Measurements from ENCODE around the gene KANK4.
"Not testable (repeated sequence)": the region's sequence is repeated elsewhere in the genome, so short reads cannot be mapped to it uniquely, and the experiment has no call there.

KANK4 gene

DNA sequence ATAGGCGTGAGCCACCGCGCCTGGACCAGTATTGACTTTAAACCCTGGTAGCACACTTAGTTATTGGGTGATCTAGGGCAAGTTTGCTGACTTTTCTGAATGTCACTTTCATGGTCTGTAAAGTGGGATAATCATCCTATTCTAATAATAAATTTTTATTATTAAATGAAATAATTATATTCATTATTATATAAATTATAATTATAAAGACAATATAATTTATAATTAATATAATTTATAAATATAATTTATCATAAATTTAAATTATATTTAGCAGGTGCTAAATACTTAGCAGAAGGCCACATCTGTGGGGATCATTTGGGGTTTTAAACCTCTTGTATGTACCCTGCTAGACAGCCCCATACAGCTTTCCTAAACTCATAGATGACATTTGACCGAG is 59.7 kb downstream of the KANK4 start:
- DNase-seq (ENCODE audit: low read depth, low spot score), result no peak
- H3K9ac ChIP-seq (ENCODE audit: insufficient read length), result no peak overlapping the region
- no peak for TF ChIP-seq FOXP2 (optimal IDR thresholded peaks at IDR 0.05; ENCODE audit: control extremely low read depth, extremely low read length, insufficient read depth)
- TF ChIP-seq EZH2 (IDR thresholded peaks at IDR 0.05), result no peak
- TF ChIP-seq POLR2AphosphoS5 (IDR thresholded peaks at IDR 0.05; ENCODE audit: borderline replicate concordance, low read depth, low read length), result no peak

DNA sequence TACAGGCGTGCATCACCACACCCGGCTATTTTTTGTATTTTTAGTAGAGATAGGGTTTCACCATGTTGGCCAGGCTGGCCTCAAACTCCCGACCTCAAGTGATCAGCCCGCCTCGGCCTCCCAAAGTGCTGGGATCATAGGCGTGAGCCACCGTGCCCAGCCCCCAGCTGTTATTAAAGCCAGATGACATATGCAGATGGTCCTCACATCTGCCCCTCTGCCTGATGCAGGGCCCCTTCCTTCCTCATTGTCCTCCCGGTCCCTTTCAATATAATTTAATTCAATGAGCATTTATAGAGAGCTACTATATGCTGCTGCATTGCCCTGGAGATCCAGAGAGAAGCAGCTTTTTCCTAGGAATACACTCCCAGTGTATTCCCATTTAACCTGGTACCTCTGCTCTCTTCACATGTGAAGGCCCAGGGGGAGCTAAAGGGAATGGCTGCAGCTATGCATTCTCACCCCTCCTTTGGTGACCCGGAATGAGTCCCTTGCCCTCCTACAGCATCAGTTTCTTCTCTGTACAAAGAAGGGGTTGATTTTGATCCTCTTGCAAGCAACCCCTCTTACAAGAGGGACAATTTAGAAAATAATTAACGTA is 69.0 kb downstream of the KANK4 start:
- Histone ChIP-seq H3K36me3 (ENCODE audit: insufficient read depth, low read length) (no peaks in the 10 kb centered on the region), H3K27ac (no peak overlapping the region), H3K9me3 (ENCODE audit: low read depth, low read length) (no peaks in the 10 kb centered on the region), H3K4me3 (no peak overlapping the region), H3K9ac (ENCODE audit: insufficient read length) (no peak overlapping the region)
- no peak for DNase-seq (ENCODE audit: low read depth, low spot score)
- TF ChIP-seq FOXP2 (optimal IDR thresholded peaks at IDR 0.05; ENCODE audit: control extremely low read depth, extremely low read length, insufficient read depth), result no peak
- TF ChIP-seq EZH2 (IDR thresholded peaks at IDR 0.05), result no peak
- no peak for TF ChIP-seq POLR2AphosphoS5 (IDR thresholded peaks at IDR 0.05; ENCODE audit: borderline replicate concordance, low read depth, low read length)

More for the DNA sequence above, 59.7 kb downstream of the KANK4 start:
- Histone ChIP-seq H3K4me3 (no peak overlapping the region), H3K27ac (no peak overlapping the region), H3K36me3 (ENCODE audit: insufficient read depth, low read length) (no peaks in the 10 kb centered on the region), H3K9me3 (ENCODE audit: low read depth, low read length) (no peaks in the 10 kb centered on the region)

DNA sequence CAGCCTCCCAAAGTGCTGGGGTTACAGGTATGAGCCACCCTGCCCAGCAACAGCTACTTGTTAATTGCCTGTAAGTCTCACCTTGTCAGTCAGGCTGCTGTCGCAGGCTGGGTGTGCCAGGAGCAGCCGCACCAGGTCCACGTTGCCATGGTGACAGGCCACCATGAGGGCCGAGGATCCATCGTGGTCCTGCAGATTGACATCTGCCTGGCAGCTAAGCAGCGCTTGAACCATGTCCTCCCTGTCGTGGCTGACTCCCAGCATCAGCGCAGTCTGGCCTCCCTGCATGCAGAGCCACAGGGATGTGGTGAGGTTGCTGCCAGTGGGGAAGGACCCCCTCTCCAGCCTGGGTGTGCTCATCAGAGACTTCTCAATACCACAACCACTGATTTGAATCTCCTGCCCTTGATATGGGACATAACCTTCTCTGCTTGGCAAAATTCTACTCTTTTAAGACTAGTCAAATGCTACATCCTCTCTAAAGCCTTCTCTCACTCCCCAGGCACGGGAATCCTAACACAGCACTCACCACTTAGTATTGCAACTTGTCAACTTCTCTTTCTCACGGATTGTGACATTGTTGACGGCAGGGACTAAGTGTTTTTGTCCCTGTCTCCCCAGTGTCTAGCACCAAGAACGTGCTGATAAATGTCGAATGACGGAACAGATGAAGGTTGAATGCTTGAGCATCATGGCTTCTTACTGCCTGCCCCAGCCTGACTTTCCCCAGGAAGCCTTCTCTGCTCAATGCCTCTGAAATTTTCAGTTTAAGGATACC is 71.7 kb downstream of the KANK4 start:
- Histone ChIP-seq H3K36me3 (ENCODE audit: insufficient read depth, low read length) (no peaks in the 10 kb centered on the region), H3K9ac (ENCODE audit: insufficient read length) (no peak overlapping the region), H3K9me3 (ENCODE audit: low read depth, low read length) (no peaks in the 10 kb centered on the region), H3K27ac (no peak overlapping the region), H3K4me3 (no peak overlapping the region)
- no peak for DNase-seq (ENCODE audit: low read depth, low spot score)
- TF ChIP-seq POLR2AphosphoS5 (IDR thresholded peaks at IDR 0.05; ENCODE audit: borderline replicate concordance, low read depth, low read length), result no peak
- TF ChIP-seq EZH2 (IDR thresholded peaks at IDR 0.05), result no peak
- no peak for TF ChIP-seq FOXP2 (optimal IDR thresholded peaks at IDR 0.05; ENCODE audit: control extremely low read depth, extremely low read length, insufficient read depth)

DNA sequence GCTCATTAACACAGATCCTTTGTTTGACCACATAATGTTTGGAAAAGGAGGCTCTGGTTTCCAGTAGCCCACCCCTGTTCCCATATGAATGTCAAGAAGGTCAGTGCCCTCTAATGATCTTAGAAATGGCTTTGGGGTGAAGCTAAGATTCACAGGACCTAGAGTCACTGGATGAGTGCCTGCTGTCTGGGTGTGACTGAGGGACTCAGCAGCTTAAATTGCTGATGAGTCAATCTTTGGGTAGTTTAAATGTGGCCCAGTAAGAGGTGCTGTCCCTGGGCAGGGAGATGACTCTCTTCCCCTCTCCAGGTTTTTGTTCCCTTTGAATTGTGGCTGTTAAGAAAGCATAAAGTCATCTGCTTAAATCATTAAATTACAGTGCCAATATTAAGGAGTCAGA is 74.0 kb downstream of the KANK4 start:
- H3K9me3 ChIP-seq (ENCODE audit: low read depth, low read length), result no peaks in the 10 kb centered on the region
- H3K27ac ChIP-seq, result no peak overlapping the region
- TF ChIP-seq FOXP2 (optimal IDR thresholded peaks at IDR 0.05; ENCODE audit: control extremely low read depth, extremely low read length, insufficient read depth) (no peak), POLR2AphosphoS5 (IDR thresholded peaks at IDR 0.05; ENCODE audit: borderline replicate concordance, low read depth, low read length) (no peak), EZH2 (IDR thresholded peaks at IDR 0.05) (no peak)
- H3K4me3 ChIP-seq, result no peak overlapping the region
- no peak for DNase-seq (ENCODE audit: low read depth, low spot score)
- no peak overlapping the region for H3K9ac ChIP-seq (ENCODE audit: insufficient read length)
- no peaks in the 10 kb centered on the region for H3K36me3 ChIP-seq (ENCODE audit: insufficient read depth, low read length)

DNA sequence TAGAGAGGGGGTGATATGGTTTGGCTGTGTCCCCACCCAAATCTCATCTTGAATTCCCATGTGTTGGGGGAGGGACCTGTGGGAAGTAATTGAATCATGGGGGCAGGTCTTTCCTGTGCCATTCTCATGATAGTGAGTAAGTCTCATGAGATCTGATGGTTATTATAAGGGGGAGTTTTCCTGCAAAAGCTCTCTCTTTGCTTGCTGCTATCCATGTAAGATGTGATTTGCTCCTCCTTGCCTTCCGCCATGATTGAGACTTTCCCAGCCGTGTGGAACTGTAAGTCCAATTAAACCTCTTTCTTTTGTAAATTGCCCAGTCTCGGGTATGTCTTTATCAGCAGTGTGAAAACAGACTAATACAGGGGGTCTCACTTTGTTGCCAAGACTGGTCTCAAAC is 74.9 kb downstream of the KANK4 start:
- not testable (repeated sequence) for H3K9ac ChIP-seq (ENCODE audit: insufficient read length); H3K36me3 ChIP-seq (ENCODE audit: insufficient read depth, low read length); H3K9me3 ChIP-seq (ENCODE audit: low read depth, low read length); H3K27ac ChIP-seq; DNase-seq (ENCODE audit: low read depth, low spot score); H3K4me3 ChIP-seq

DNA sequence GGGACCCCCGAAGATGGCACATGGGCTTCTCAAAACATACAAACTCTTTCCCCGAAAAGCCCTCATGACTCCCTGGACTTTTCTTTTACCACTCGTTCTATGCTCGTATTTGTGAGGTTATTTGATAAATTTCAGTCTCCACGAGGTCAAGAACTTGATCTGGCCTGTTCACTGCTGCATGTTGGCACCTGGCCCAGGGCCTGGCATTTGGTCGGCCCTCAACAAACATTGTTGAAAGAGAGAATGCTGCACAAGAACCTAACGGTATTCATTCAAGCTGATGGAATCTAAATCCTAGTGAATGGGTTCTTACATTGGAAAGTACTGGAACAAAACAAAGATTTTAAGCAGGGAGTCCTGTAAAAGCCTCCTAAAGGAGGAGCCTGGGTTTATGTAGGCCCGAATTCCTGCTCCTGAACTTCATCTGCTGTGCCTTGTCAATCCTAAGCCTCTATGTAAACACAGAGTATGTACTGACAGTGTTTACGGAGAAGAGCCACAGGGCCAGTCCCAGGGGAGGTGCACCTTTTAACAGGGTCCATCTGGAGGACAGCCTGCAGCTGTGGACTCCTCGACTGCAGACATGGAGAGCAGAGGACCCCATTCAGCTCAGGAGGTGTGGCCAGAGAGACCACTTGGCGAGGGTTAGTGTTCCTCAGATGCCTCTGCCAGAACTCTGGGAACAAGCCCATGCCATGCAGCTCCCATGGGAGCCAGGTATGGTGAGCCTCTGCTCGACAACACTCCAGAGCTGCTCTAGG is 77.7 kb downstream of the KANK4 start:
- TF ChIP-seq POLR2AphosphoS5 (IDR thresholded peaks at IDR 0.05; ENCODE audit: borderline replicate concordance, low read depth, low read length), result no peak
- no peak for TF ChIP-seq EZH2 (IDR thresholded peaks at IDR 0.05)
- TF ChIP-seq FOXP2 (optimal IDR thresholded peaks at IDR 0.05; ENCODE audit: control extremely low read depth, extremely low read length, insufficient read depth), result no peak
- H3K9me3 ChIP-seq (ENCODE audit: low read depth, low read length), result no peaks in the 10 kb centered on the region
- H3K4me3 ChIP-seq, result no peak overlapping the region
- no peak overlapping the region for H3K27ac ChIP-seq
- DNase-seq (ENCODE audit: low read depth, low spot score), result no peak
- no peak overlapping the region for H3K9ac ChIP-seq (ENCODE audit: insufficient read length)
- no peaks in the 10 kb centered on the region for H3K36me3 ChIP-seq (ENCODE audit: insufficient read depth, low read length)

DNA sequence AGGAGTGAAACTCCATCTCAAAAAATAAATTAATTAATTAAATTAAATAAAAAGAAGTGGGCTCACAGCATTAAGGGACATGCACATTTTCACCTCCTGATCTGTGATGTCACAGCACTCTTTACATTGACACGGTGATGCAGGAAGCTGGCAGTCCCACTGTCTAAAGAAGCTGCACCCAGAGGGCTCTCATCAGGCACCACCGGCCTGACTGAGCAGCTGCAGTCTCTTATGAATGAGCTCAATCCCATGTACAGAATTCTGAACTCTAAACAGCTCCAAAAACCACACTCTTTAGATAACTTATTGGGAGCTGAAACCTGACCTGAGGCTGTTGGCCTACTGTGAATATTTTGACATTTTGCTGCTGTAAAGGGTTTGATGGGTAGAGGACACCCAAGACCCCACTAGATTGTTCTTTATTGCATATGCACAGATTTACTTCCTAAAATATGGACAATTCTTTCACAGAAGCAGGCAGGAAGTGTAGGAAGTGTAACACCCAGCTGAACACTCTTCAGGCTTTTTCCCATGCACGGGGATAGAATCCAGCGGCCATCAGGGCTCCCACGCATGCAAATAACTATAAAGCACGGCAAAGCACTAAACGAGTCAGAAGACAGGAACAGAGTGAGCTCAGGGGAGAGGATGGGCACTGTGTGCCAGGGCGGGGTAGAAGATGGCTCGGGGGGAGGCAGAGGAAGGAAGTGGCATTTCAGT is 78.4 kb downstream of the KANK4 start:
- DNase-seq (ENCODE audit: low read depth, low spot score), result no peak
- H3K9ac ChIP-seq (ENCODE audit: insufficient read length), result no peak overlapping the region

DNA sequence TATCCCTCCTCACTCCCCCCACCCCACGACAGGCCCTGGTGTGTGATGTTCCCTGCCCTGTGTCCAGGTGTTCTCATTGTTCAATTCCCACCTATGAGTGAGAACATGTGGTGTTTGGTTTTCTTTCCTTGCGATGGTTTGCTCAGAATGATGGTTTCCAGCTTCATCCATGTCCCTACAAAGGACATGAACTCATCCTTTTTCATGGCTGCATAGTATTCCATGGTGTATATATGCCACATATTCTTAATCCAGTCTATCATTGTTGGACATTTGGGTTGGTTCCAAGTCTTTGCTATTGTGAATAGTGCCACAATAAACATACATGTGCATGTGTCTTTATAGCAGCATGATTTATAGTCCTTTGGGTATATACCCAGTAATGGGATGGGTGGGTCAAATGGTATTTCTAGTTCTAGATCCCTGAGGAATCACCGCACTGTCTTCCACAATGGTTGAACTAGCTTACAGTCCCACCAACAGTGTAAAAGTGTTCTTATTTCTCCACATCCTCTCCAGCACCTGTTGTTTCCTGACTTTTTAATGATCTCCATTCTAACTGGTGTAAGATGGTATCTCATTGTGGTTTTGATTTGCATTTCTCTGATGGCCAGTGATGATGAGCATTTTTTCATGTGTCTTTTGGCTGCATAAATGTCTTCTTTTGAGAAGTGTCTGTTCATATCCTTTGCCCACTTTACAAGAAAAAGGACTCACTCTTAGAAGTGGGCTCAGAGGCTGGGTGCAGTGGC is 79.4 kb downstream of the KANK4 start:
- not testable (repeated sequence) for H3K36me3 ChIP-seq (ENCODE audit: insufficient read depth, low read length); H3K9ac ChIP-seq (ENCODE audit: insufficient read length); H3K4me3 ChIP-seq; H3K27ac ChIP-seq; DNase-seq (ENCODE audit: low read depth, low spot score); H3K9me3 ChIP-seq (ENCODE audit: low read depth, low read length)

More for the DNA sequence above, 78.4 kb downstream of the KANK4 start:
- Histone ChIP-seq H3K9me3 (ENCODE audit: low read depth, low read length) (no peaks in the 10 kb centered on the region), H3K27ac (no peak overlapping the region), H3K4me3 (no peak overlapping the region), H3K36me3 (ENCODE audit: insufficient read depth, low read length) (no peaks in the 10 kb centered on the region)
- TF ChIP-seq POLR2AphosphoS5 (IDR thresholded peaks at IDR 0.05; ENCODE audit: borderline replicate concordance, low read depth, low read length), result no peak
- TF ChIP-seq EZH2 (IDR thresholded peaks at IDR 0.05), result no peak
- TF ChIP-seq FOXP2 (optimal IDR thresholded peaks at IDR 0.05; ENCODE audit: control extremely low read depth, extremely low read length, insufficient read depth), result no peak

Data from SK-N-MC (cell line).